ENCODE measurements around the gene CDV3.

The CDV3 gene

DNA sequence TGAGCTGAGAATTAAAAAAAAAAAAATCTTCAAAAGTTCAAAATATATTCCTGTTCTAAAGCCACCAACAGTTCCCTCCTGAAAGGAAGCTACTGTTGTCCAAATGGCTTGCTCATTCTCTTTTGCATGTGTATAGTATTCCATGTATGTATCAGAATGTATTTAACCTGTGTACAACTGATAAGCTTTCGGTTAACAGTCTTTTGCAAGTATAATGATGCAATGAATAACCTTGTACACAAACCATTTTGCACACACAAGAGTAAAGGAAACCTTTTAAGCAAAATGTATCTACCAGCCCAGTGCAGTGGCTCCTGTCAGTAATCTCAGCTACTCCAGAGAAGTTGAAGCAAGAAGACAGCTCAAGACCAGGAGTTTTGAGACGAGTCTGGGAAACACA is 55.7 kb downstream of the CDV3 start:
- TF ChIP-seq, protein P1, sequence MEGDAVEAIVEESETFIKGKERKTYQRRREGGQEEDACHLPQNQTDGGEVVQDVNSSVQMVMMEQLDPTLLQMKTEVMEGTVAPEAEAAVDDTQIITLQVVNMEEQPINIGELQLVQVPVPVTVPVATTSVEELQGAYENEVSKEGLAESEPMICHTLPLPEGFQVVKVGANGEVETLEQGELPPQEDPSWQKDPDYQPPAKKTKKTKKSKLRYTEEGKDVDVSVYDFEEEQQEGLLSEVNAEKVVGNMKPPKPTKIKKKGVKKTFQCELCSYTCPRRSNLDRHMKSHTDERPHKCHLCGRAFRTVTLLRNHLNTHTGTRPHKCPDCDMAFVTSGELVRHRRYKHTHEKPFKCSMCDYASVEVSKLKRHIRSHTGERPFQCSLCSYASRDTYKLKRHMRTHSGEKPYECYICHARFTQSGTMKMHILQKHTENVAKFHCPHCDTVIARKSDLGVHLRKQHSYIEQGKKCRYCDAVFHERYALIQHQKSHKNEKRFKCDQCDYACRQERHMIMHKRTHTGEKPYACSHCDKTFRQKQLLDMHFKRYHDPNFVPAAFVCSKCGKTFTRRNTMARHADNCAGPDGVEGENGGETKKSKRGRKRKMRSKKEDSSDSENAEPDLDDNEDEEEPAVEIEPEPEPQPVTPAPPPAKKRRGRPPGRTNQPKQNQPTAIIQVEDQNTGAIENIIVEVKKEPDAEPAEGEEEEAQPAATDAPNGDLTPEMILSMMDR (IDR thresholded peaks at IDR 0.05) = no peak
- H3K27ac ChIP-seq = no peak overlapping the region

DNA sequence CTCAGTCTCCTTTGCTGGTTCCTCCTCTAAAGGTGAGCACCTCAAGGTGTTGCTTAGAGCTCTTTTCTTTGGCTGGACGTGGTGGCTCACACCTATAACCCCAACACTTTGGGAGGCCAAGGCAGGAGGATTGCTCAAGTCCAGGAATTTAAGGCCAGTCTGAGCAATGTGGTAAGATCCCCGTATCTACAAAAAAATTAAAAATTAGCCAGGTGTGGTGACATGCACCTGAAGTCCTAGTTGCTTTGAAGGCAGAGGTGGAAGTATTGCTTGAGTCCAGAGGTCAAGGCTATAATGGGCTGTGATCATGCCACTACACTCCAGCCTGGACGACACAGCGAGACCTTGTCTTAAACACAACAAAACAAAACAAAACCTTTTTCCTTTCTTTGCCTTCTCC is 60.0 kb downstream of the CDV3 start:
- no peak for TF ChIP-seq ZFX (IDR thresholded peaks at IDR 0.05; ENCODE audit: borderline replicate concordance)
- TF ChIP-seq, protein P1 (IDR thresholded peaks at IDR 0.05) = no peak

More for the DNA sequence above, 60.0 kb downstream of the CDV3 start:
- no peak overlapping the region for H3K27ac ChIP-seq
